ENCODE data around the gene TXNDC12.

- TF ChIP-seq CTCF (IDR thresholded peaks at IDR 0.05) (no peak), EP300 (IDR thresholded peaks at IDR 0.05) (no peak), POLR2A (IDR thresholded peaks at IDR 0.05) (no peak), POLR2AphosphoS5 (IDR thresholded peaks at IDR 0.05) (no peak)
Observed at GRCh38 chr1:51998701-51999100, 56.3 kb downstream of the TXNDC12 start.
